Skeletal muscle satellite cell (primary cell): ENCODE measurements around the gene CERS6.

Experiments
- H3K27me3 ChIP-seq: 2 replicates; pipeline ENCODE4 v1.7.0; 2013; ENCODE audit warnings: low read length; ENCODE audit not compliant: control insufficient read depth, insufficient read depth
- H3K36me3 ChIP-seq: 2 replicates; pipeline ENCODE4 v1.7.0; 2013; ENCODE audit warnings: mild to moderate bottlenecking, control low read depth, low read length; ENCODE audit not compliant: insufficient read depth
- H3K4me1 ChIP-seq: 2 replicates; pipeline ENCODE4 v1.7.0; 2013; ENCODE audit warnings: low read length; ENCODE audit not compliant: control insufficient read depth, insufficient read depth
- H3K4me2 ChIP-seq: 2 replicates; pipeline ENCODE4 v1.7.0; 2013; ENCODE audit warnings: mild to moderate bottlenecking, low read length
- H3K4me3 ChIP-seq: 2 replicates; pipeline ENCODE4 v1.7.0; 2013; ENCODE audit warnings: low read length
- H3K9ac ChIP-seq: 2 replicates; pipeline ENCODE4 v1.7.0; 2013; ENCODE audit warnings: mild to moderate bottlenecking, low read depth, low read length, moderate library complexity
- H3K9me3 ChIP-seq: replicated peaks from 2 replicates; pipeline ENCODE4 v1.7.0; 2013; ENCODE audit warnings: mild to moderate bottlenecking, control low read depth, low read length

CERS6 gene

GRCh38 chr2:168600949-168601348, 144.9 kb downstream of the CERS6 start:
- H3K4me3 ChIP-seq = no peak overlapping the region
- no peaks in the 10 kb centered on the region for H3K9me3 ChIP-seq

DNA sequence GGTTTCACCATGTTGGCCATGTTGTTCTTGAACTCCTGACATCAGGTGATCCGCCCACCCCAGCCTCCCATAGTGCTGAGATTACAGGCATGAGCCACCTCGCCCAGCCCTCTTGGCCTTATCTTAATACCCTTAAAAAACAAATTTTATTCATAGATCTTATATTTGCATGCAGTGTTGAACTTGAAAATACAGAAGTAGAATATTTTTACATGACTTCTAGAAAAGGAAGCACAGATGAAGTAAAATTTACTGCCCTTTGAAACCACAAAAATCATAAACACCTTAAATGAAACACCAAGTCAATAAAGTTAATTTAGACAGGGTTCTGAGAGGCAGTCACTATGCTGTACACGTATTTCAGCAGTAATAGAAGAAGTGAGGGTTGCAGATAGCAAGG, 145.7 kb downstream of the CERS6 start:
- no peak overlapping the region for H3K4me3 ChIP-seq
- H3K4me2 ChIP-seq = no peak overlapping the region
- H3K36me3 ChIP-seq = no peaks in the 10 kb centered on the region
- no peaks in the 10 kb centered on the region for H3K4me1 ChIP-seq
- H3K27me3 ChIP-seq = no peaks in the 10 kb centered on the region
- H3K9ac ChIP-seq = no peak overlapping the region
- H3K9me3 ChIP-seq = no peaks in the 10 kb centered on the region

More at GRCh38 chr2:168600949-168601348, 144.9 kb downstream of the CERS6 start:
- H3K4me2 ChIP-seq = no peak overlapping the region
- H3K36me3 ChIP-seq = no peaks in the 10 kb centered on the region
- H3K4me1 ChIP-seq = no peaks in the 10 kb centered on the region
- no peak overlapping the region for H3K9ac ChIP-seq
- no peaks in the 10 kb centered on the region for H3K27me3 ChIP-seq

DNA sequence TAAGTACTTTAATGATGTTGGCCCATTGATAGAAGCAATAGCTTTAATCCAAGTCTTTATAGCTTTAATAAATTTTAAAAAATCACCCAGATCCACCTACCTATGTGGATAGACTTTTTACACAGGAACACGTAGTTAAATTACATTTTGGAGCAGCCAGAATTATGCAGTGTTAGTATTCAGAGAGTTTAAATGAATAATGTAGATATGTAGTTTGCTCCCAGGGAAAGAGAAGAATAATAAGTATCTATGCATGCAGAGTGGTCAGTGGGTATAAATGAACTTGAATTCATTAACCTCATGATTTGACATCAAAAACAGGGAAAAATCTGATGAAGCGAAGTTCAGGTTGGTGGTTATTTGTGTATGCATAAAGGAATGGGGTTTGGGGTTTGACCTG, 146.3 kb downstream of the CERS6 start:
- Histone ChIP-seq H3K9me3 (no peaks in the 10 kb centered on the region), H3K27me3 (no peaks in the 10 kb centered on the region), H3K4me1 (no peaks in the 10 kb centered on the region), H3K36me3 (no peaks in the 10 kb centered on the region), H3K4me3 (no peak overlapping the region), H3K4me2 (no peak overlapping the region), H3K9ac (no peak overlapping the region)

DNA sequence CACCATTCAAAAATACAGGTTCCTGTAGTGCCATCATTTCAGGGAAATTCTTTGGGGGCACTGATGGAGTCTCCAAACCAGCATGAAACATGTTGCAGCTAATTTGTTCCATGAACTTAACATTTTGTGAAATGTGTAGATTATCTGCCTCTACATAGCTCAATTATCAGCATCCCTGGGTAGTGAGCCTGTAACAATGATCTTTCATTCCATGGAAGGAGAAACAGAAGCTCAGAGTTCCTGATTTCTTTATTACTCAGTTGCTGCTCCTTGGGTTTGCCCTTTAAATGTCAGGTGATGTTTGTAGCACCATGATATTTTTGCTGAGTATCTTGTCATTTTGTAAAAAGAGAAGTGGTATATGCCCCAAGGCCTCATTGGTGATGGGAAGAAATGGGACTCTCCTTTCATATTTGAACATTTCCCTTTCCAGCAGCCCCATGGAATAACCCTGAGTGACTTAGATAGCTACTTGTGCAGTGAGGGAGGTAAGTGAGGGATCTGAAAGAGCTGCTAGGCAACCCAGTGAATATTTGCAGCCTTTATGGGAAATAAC, 146.9 kb downstream of the CERS6 start:
- Histone ChIP-seq H3K36me3 (no peaks in the 10 kb centered on the region), H3K4me1 (peaks cover 2% of the 10 kb centered on the region), H3K4me3 (no peak overlapping the region), H3K27me3 (no peaks in the 10 kb centered on the region), H3K4me2 (no peak overlapping the region), H3K9ac (no peak overlapping the region), H3K9me3 (no peaks in the 10 kb centered on the region)

GRCh38 chr2:168603439-168603961, 147.4 kb downstream of the CERS6 start:
- no peaks in the 10 kb centered on the region for H3K27me3 ChIP-seq

DNA sequence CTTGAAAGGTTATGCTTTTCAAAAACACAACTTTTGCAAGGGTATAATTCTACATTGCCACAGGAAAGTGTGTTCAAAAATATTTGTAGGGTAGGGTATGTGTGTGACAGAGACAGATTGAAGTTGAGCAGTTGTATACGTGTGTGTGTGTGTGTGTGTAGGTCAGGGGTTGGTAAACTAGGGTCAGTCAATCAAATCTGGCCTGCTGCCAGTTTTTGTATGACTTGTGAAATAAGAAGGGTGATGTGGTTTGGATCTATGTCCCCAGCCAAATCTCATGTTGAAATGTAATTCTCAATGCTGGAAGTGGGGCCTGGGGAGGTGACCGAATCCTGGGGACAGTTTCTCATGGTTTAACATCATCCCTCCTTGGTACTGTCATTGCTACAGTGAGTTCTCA, 148.2 kb downstream of the CERS6 start:
- Histone ChIP-seq H3K4me3 (no peak overlapping the region), H3K9ac (no peak overlapping the region), H3K9me3 (no peaks in the 10 kb centered on the region), H3K27me3 (no peaks in the 10 kb centered on the region), H3K4me1 (peaks cover 12% of the 10 kb centered on the region), H3K36me3 (no peaks in the 10 kb centered on the region), H3K4me2 (no peak overlapping the region)

More at GRCh38 chr2:168603439-168603961, 147.4 kb downstream of the CERS6 start:
- Histone ChIP-seq H3K36me3 (no peaks in the 10 kb centered on the region), H3K4me3 (no peak overlapping the region), H3K9me3 (no peaks in the 10 kb centered on the region), H3K9ac (no peak overlapping the region), H3K4me2 (no peak overlapping the region), H3K4me1 (peaks cover 7% of the 10 kb centered on the region)

DNA sequence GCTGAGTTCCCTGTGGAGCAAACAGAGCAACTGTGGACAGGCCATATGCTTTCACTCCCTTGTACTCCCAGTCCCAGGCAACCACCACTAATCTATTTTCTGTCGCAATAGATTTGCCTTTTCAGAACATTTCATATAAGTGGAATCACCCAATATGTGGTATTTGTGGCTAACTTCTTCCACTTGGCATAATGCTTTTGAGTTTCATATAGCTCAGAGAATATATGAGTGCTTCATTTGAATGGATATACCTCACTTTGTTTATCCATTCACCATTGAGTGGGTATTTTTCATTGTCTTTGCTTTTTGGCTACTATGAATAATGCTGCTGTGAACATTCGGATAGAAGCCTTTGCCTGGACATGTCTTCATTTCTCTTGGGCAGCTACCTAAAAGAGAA, 151.9 kb downstream of the CERS6 start:
- no peak overlapping the region for H3K9ac ChIP-seq
- H3K27me3 ChIP-seq = no peaks in the 10 kb centered on the region
- no peaks in the 10 kb centered on the region for H3K9me3 ChIP-seq
- H3K4me3 ChIP-seq = no peak overlapping the region
- peaks cover 12% of the 10 kb centered on the region for H3K4me1 ChIP-seq
- no peaks in the 10 kb centered on the region for H3K36me3 ChIP-seq
- no peak overlapping the region for H3K4me2 ChIP-seq

- no peak overlapping the region for H3K9ac ChIP-seq
- H3K4me3 ChIP-seq = no peak overlapping the region
- peaks cover 12% of the 10 kb centered on the region for H3K4me1 ChIP-seq
- no peaks in the 10 kb centered on the region for H3K36me3 ChIP-seq
- no peaks in the 10 kb centered on the region for H3K9me3 ChIP-seq
- no peak overlapping the region for H3K4me2 ChIP-seq
- no peaks in the 10 kb centered on the region for H3K27me3 ChIP-seq
Measured at GRCh38 chr2:168608796-168609195, 152.7 kb downstream of the CERS6 start.

- no peaks in the 10 kb centered on the region for H3K9me3 ChIP-seq
- no peaks in the 10 kb centered on the region for H3K27me3 ChIP-seq
- peaks cover 12% of the 10 kb centered on the region for H3K4me1 ChIP-seq
- no peaks in the 10 kb centered on the region for H3K36me3 ChIP-seq
- H3K4me2 ChIP-seq = no peak overlapping the region
- H3K4me3 ChIP-seq = no peak overlapping the region
- no peak overlapping the region for H3K9ac ChIP-seq
Measured at GRCh38 chr2:168611091-168611490, 155.0 kb downstream of the CERS6 start.

GRCh38 chr2:168611896-168612650, 156.0 kb downstream of the CERS6 start:
- Histone ChIP-seq H3K9ac (no peak overlapping the region), H3K36me3 (no peaks in the 10 kb centered on the region)

DNA sequence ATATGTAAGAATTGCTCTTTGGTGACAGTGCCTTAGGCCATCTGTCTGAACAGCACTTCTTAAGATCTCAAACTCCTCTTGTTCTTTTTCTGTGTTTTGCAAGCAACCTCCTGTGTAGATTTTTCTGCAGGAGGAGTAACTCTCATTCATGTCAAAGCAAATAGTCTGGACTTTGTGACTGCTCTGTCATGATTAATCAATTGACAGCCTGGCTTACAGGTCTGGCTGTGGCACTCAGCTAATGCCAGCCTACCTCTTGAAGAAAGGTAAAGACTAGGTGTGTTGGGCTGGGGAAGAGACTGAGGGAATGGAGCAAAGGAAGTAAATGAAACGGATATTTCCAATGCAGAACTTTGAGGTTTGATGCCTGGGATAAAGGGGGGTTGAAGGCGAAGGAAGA, 156.6 kb downstream of the CERS6 start:
- no peak overlapping the region for H3K4me2 ChIP-seq
- H3K9me3 ChIP-seq = no peaks in the 10 kb centered on the region
- no peaks in the 10 kb centered on the region for H3K36me3 ChIP-seq
- H3K4me1 ChIP-seq = peaks cover 12% of the 10 kb centered on the region
- no peak overlapping the region for H3K9ac ChIP-seq
- H3K4me3 ChIP-seq = no peak overlapping the region
- H3K27me3 ChIP-seq = no peaks in the 10 kb centered on the region

More at GRCh38 chr2:168611896-168612650, 156.0 kb downstream of the CERS6 start:
- Histone ChIP-seq H3K4me1 (peaks cover 12% of the 10 kb centered on the region), H3K9me3 (no peaks in the 10 kb centered on the region), H3K27me3 (no peaks in the 10 kb centered on the region), H3K4me2 (no peak overlapping the region), H3K4me3 (no peak overlapping the region)

DNA sequence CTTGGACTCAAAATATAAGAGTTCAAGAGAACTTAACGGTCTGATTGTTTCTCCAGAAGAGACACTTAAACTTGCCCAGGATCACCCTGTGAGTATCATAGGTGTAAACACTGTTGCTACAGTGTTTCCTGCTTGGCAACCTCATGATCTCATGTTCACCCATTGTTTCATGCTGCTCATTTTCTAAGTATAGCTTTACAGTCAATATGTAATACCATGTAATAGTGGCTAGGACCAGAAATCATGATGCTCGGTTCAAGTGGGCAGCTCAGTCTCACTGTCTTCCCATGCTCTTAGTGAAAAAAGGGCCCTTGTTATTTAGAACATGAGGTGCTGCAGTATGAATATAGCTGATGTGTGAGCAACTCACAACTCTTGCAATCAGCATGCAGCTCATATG, 157.5 kb downstream of the CERS6 start:
- Histone ChIP-seq H3K9ac (no peak overlapping the region), H3K4me2 (no peak overlapping the region), H3K4me3 (no peak overlapping the region), H3K4me1 (peaks cover 5% of the 10 kb centered on the region), H3K27me3 (no peaks in the 10 kb centered on the region), H3K36me3 (no peaks in the 10 kb centered on the region), H3K9me3 (no peaks in the 10 kb centered on the region)
